HEK293 (cell line): Measurements from ENCODE around the gene MAML1.

Experiments used
- GFI1B ChIP-seq: fragments of 450-650 bp; formaldehyde crosslinking; IDR thresholded peaks from 2 replicates; pipeline ENCODE4 v1.5.1; 2016; ENCODE audit warnings: missing biosample characterization, missing genetic modification characterization
- GLI2 ChIP-seq: fragments of 450-650 bp; formaldehyde crosslinking; IDR thresholded peaks from 2 replicates; pipeline ENCODE4; 2017; ENCODE audit warnings: missing biosample characterization, missing genetic modification characterization, low read depth, borderline replicate concordance
- KLF7 ChIP-seq: fragments of 450-650 bp; formaldehyde crosslinking; IDR thresholded peaks from 2 replicates; pipeline ENCODE4 v1.5.1; 2016; ENCODE audit warnings: missing biosample characterization, missing genetic modification characterization, borderline replicate concordance
- MZF1 ChIP-seq: fragments of 450-650 bp; formaldehyde crosslinking; IDR thresholded peaks from 2 replicates; pipeline ENCODE4 v1.5.1; 2017; ENCODE audit warnings: missing biosample characterization, missing genetic modification characterization, borderline replicate concordance
- PRDM1 ChIP-seq: fragments of 450-650 bp; formaldehyde crosslinking; IDR thresholded peaks from 2 replicates; pipeline ENCODE4; 2016; ENCODE audit warnings: missing biosample characterization, missing genetic modification characterization
- SP3 ChIP-seq: fragments of 450-650 bp; formaldehyde crosslinking; IDR thresholded peaks from 2 replicates; pipeline ENCODE4 v1.5.1; 2016; ENCODE audit warnings: missing biosample characterization, missing genetic modification characterization
- TRIM28 ChIP-seq: IDR thresholded peaks from 2 replicates; pipeline ENCODE4 v1.6.1; 2011; ENCODE audit warnings: low read length, control low read depth, borderline replicate concordance
- ZNF114 ChIP-seq: fragments of 450-650 bp; formaldehyde crosslinking; IDR thresholded peaks from 2 replicates; pipeline ENCODE4 v1.5.0; 2017; ENCODE audit warnings: missing biosample characterization, missing genetic modification characterization
- ZNF155 ChIP-seq: fragments of 450-650 bp; formaldehyde crosslinking; IDR thresholded peaks from 2 replicates; pipeline ENCODE4 v1.5.1; 2016; ENCODE audit warnings: missing biosample characterization, missing genetic modification characterization
- ZNF23 ChIP-seq: fragments of 450-650 bp; formaldehyde crosslinking; IDR thresholded peaks from 2 replicates; pipeline ENCODE4 v1.5.1; 2016; ENCODE audit warnings: missing biosample characterization, missing genetic modification characterization, borderline replicate concordance
- ZNF239 ChIP-seq: fragments of 450-650 bp; formaldehyde crosslinking; IDR thresholded peaks from 2 replicates; pipeline ENCODE4 v1.5.1; 2016; ENCODE audit warnings: missing biosample characterization, missing genetic modification characterization
- ZNF248 ChIP-seq: fragments of 450-650 bp; formaldehyde crosslinking; IDR thresholded peaks from 2 replicates; pipeline ENCODE4 v1.5.1; 2017; ENCODE audit warnings: missing biosample characterization, missing genetic modification characterization
- ZNF335 ChIP-seq: fragments of 450-650 bp; formaldehyde crosslinking; conservative IDR thresholded peaks from 2 replicates; pipeline ENCODE4 v1.5.1; 2016; ENCODE audit warnings: missing biosample characterization, missing genetic modification characterization
- ZNF341 ChIP-seq: fragments of 450-650 bp; formaldehyde crosslinking; IDR thresholded peaks from 2 replicates; pipeline ENCODE4; 2016; ENCODE audit warnings: low read depth, missing biosample characterization, missing genetic modification characterization
- ZNF350 ChIP-seq: fragments of 450-650 bp; formaldehyde crosslinking; IDR thresholded peaks from 2 replicates; pipeline ENCODE4 v1.5.0; 2017; ENCODE audit warnings: missing biosample characterization, mild to moderate bottlenecking, missing genetic modification characterization
- ZNF394 ChIP-seq: fragments of 450-650 bp; formaldehyde crosslinking; IDR thresholded peaks from 2 replicates; pipeline ENCODE4 v1.5.1; 2016; ENCODE audit warnings: missing biosample characterization, missing genetic modification characterization, mild to moderate bottlenecking, moderate library complexity, borderline replicate concordance
- ZNF449 ChIP-seq: fragments of 450-650 bp; formaldehyde crosslinking; IDR thresholded peaks from 2 replicates; pipeline ENCODE4 v1.5.1; 2017; ENCODE audit warnings: missing biosample characterization, mild to moderate bottlenecking, missing genetic modification characterization, moderate library complexity
- ZNF514 ChIP-seq: fragments of 450-650 bp; formaldehyde crosslinking; IDR thresholded peaks from 2 replicates; pipeline ENCODE4 v1.5.1; 2016; ENCODE audit warnings: missing biosample characterization, missing genetic modification characterization
- ZNF558 ChIP-seq: fragments of 450-650 bp; formaldehyde crosslinking; IDR thresholded peaks from 2 replicates; pipeline ENCODE4 v1.5.1; 2016; ENCODE audit warnings: missing biosample characterization, missing genetic modification characterization
- ZNF600 ChIP-seq: fragments of 450-650 bp; formaldehyde crosslinking; IDR thresholded peaks from 2 replicates; pipeline ENCODE4 v1.5.1; 2016; ENCODE audit warnings: missing biosample characterization, missing genetic modification characterization
- ZNF792 ChIP-seq: fragments of 450-650 bp; formaldehyde crosslinking; IDR thresholded peaks from 2 replicates; pipeline ENCODE4 v1.5.1; 2016; ENCODE audit warnings: missing biosample characterization, missing genetic modification characterization
- ZXDB ChIP-seq: fragments of 450-650 bp; formaldehyde crosslinking; IDR thresholded peaks from 2 replicates; pipeline ENCODE4 v1.5.1; 2016; ENCODE audit warnings: missing biosample characterization, missing genetic modification characterization
- TF ChIP-seq, protein P1 (sequence below): fragments of 450-650 bp; formaldehyde crosslinking; IDR thresholded peaks from 2 replicates; pipeline ENCODE4 v1.5.1; 2016; ENCODE audit warnings: missing biosample characterization, missing genetic modification characterization
- TF ChIP-seq, protein P2 (sequence below): fragments of 450-650 bp; formaldehyde crosslinking; IDR thresholded peaks from 2 replicates; pipeline ENCODE4 v1.5.1; 2016; ENCODE audit warnings: missing biosample characterization, missing genetic modification characterization, low read depth
- TF ChIP-seq, protein P3 (sequence below): fragments of 450-650 bp; formaldehyde crosslinking; IDR thresholded peaks from 2 replicates; pipeline ENCODE4 v1.5.1; 2016; ENCODE audit warnings: missing biosample characterization, missing genetic modification characterization
- TF ChIP-seq, protein P4 (sequence below): fragments of 450-650 bp; formaldehyde crosslinking; IDR thresholded peaks from 2 replicates; pipeline ENCODE4 v1.5.1; 2016; ENCODE audit warnings: missing biosample characterization, missing genetic modification characterization
- TF ChIP-seq, protein P5 (sequence below): fragments of 450-650 bp; formaldehyde crosslinking; optimal IDR thresholded peaks from 2 replicates; pipeline ENCODE3; 2016; ENCODE audit warnings: missing biosample characterization, mild to moderate bottlenecking, missing genetic modification characterization

The MAML1 gene

DNA sequence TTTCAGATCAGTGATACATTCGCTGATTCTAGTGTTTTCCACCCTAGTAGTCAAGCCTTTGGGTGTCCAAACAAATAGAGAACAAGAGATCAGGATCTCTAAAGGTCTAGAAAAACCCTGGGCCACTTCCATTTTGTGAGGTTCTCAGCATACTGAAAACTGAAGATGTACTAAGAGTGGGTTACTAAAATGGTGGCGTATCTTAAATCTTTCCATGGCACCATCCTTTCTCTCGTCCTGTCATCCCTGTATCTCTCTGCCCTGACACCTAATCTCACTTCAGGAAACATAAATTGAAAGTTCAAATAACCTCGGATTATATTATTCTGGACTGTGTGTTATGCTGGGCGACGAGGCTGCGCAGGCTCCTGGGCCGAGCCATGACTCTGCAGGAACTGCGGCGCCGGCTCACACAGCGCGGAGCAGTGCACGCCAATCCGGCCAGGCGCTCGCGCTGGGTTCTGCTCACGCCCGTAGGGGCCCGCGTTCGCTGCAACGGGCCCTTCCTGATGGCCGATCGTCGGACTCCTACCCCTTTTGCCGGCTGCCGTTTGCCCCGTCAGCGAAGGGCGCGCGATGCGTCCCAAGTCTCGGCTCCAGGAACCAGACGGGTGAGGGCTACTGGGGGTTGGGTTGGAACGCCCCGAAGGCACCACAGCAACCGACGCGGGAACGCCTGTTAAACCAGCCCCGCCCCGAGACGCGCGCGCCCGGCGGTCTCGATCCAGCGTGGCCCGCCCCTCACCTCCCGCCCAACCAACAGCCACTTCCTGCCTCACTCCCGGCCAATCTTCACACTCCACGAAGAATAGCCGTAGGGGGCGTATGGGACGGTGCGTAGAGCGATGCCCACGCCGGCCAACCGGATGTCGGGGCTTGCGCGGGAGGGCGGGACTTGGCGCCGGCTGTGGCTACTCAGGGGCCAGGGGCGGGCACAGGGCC lies 34.4 kb upstream of the MAML1 start (continued):
- TF ChIP-seq, protein P1, sequence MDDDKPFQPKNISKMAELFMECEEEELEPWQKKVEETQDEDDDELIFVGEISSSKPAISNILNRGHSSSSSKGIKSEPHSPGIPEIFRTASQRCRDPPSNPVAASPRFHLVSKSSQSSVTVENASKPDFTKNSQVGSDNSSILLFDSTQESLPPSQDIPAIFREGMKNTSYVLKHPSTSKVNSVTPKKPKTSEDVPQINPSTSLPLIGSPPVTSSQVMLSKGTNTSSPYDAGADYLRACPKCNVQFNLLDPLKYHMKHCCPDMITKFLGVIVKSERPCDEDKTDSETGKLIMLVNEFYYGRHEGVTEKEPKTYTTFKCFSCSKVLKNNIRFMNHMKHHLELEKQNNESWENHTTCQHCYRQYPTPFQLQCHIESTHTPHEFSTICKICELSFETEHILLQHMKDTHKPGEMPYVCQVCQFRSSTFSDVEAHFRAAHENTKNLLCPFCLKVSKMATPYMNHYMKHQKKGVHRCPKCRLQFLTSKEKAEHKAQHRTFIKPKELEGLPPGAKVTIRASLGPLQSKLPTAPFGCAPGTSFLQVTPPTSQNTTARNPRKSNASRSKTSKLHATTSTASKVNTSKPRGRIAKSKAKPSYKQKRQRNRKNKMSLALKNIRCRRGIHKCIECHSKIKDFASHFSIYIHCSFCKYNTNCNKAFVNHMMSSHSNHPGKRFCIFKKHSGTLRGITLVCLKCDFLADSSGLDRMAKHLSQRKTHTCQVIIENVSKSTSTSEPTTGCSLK: no peak
- TF ChIP-seq, protein P2, sequence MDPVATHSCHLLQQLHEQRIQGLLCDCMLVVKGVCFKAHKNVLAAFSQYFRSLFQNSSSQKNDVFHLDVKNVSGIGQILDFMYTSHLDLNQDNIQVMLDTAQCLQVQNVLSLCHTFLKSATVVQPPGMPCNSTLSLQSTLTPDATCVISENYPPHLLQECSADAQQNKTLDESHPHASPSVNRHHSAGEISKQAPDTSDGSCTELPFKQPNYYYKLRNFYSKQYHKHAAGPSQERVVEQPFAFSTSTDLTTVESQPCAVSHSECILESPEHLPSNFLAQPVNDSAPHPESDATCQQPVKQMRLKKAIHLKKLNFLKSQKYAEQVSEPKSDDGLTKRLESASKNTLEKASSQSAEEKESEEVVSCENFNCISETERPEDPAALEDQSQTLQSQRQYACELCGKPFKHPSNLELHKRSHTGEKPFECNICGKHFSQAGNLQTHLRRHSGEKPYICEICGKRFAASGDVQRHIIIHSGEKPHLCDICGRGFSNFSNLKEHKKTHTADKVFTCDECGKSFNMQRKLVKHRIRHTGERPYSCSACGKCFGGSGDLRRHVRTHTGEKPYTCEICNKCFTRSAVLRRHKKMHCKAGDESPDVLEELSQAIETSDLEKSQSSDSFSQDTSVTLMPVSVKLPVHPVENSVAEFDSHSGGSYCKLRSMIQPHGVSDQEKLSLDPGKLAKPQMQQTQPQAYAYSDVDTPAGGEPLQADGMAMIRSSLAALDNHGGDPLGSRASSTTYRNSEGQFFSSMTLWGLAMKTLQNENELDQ: no peak
- peak; percentile 73 for TF ChIP-seq ZNF335 (tag by site-specific recombination)
- no peak for TF ChIP-seq ZNF23 (tag by site-specific recombination)
- TF ChIP-seq GFI1B: no peak
- no peak for TF ChIP-seq ZNF792 (tag by site-specific recombination)
- TF ChIP-seq ZNF114 (tag by site-specific recombination): no peak
- TF ChIP-seq ZNF155 (tag by site-specific recombination): no peak
- TF ChIP-seq ZNF514 (tag by site-specific recombination): no peak
- TF ChIP-seq KLF7 (tag by site-specific recombination): peak; percentile 57; the same call in 1 of the 2 replicates
- 0 out of 2 replicates have a peak, but pooled peaks have one; percentile 18 for TF ChIP-seq PRDM1
- TF ChIP-seq SP3 (tag by site-specific recombination): peak; percentile 98
- no peak for TF ChIP-seq ZNF449 (tag by site-specific recombination)
- TF ChIP-seq ZNF341: peak; percentile 64
- TF ChIP-seq, protein P3, sequence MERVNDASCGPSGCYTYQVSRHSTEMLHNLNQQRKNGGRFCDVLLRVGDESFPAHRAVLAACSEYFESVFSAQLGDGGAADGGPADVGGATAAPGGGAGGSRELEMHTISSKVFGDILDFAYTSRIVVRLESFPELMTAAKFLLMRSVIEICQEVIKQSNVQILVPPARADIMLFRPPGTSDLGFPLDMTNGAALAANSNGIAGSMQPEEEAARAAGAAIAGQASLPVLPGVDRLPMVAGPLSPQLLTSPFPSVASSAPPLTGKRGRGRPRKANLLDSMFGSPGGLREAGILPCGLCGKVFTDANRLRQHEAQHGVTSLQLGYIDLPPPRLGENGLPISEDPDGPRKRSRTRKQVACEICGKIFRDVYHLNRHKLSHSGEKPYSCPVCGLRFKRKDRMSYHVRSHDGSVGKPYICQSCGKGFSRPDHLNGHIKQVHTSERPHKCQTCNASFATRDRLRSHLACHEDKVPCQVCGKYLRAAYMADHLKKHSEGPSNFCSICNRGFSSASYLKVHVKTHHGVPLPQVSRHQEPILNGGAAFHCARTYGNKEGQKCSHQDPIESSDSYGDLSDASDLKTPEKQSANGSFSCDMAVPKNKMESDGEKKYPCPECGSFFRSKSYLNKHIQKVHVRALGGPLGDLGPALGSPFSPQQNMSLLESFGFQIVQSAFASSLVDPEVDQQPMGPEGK (tag by site-specific recombination): peak; percentile 96
- no peak for TF ChIP-seq TRIM28
- peak; percentile 71 for TF ChIP-seq ZXDB (tag by site-specific recombination)
- TF ChIP-seq, protein P4, sequence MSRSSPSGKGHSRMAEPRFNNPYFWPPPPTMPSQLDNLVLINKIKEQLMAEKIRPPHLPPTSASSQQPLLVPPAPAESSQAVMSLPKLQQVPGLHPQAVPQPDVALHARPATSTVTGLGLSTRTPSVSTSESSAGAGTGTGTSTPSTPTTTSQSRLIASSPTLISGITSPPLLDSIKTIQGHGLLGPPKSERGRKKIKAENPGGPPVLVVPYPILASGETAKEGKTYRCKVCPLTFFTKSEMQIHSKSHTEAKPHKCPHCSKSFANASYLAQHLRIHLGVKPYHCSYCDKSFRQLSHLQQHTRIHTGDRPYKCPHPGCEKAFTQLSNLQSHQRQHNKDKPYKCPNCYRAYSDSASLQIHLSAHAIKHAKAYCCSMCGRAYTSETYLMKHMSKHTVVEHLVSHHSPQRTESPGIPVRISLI (tag by site-specific recombination): no peak
- no peak for TF ChIP-seq GLI2 (tag by site-specific recombination)
- TF ChIP-seq, protein P5, sequence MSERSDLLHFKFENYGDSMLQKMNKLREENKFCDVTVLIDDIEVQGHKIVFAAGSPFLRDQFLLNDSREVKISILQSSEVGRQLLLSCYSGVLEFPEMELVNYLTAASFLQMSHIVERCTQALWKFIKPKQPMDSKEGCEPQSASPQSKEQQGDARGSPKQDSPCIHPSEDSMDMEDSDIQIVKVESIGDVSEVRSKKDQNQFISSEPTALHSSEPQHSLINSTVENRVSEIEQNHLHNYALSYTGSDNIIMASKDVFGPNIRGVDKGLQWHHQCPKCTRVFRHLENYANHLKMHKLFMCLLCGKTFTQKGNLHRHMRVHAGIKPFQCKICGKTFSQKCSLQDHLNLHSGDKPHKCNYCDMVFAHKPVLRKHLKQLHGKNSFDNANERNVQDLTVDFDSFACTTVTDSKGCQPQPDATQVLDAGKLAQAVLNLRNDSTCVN (tag by site-specific recombination): peak; percentile 99
- TF ChIP-seq MZF1: no peak
- TF ChIP-seq ZNF239 (tag by site-specific recombination): no peak
- TF ChIP-seq ZNF394: 0 out of 2 replicates have a peak, but pooled peaks have one; percentile 22
- no peak for TF ChIP-seq ZNF558
- TF ChIP-seq ZNF600: peak; percentile 99
- no peak for TF ChIP-seq ZNF350 (tag by site-specific recombination)
- TF ChIP-seq ZNF248 (tag by site-specific recombination): no peak
